ENCODE data around the gene TPH1. TPM values are rescaled to one million over a fixed set of nuclear protein-coding genes. Genes with fewer than 3 reads are reported as not detected.
"Not testable (repeated sequence)": the region's sequence is repeated elsewhere in the genome, so short reads cannot be mapped to it uniquely, and the experiment has no call there.

TPH1 gene
- total RNA-seq, 1 donor, result under 0.01 TPM

- Histone ChIP-seq H2AFZ (ENCODE audit: low read length) (no peak overlapping the region), H4K20me1 (ENCODE audit: insufficient read depth, low read length) (no peaks in the 10 kb centered on the region), H3K36me3 (ENCODE audit: insufficient read depth, low read length) (no peaks in the 10 kb centered on the region), H3K27ac (ENCODE audit: low read depth, low read length) (no peak overlapping the region), H3K9me3 (ENCODE audit: low read depth, low read length) (no peaks in the 10 kb centered on the region), H3K4me1 (ENCODE audit: insufficient read depth, low read length) (no peaks in the 10 kb centered on the region), H3K27me3 (ENCODE audit: insufficient read depth, low read length) (no peaks in the 10 kb centered on the region), H3K4me3 (ENCODE audit: insufficient read depth, low read length) (no peak overlapping the region), H3K79me2 (ENCODE audit: insufficient read depth, low read length) (no peaks in the 10 kb centered on the region), H3K4me2 (ENCODE audit: insufficient read depth, low read length) (no peak overlapping the region)
- DNase-seq (ENCODE audit: insufficient read length, low spot score, missing footprints), result no peak
- no peak for TF ChIP-seq CTCF (IDR thresholded peaks at IDR 0.05; ENCODE audit: extremely low read depth, low read depth, low read length)
Observed at GRCh38 chr11:18005376-18006129, 40.5 kb downstream of the TPH1 start.

- Histone ChIP-seq H3K27ac (ENCODE audit: low read depth, low read length) (no peak overlapping the region), H3K36me3 (ENCODE audit: insufficient read depth, low read length) (no peaks in the 10 kb centered on the region), H3K4me3 (ENCODE audit: insufficient read depth, low read length) (no peak overlapping the region), H4K20me1 (ENCODE audit: insufficient read depth, low read length) (no peaks in the 10 kb centered on the region), H3K4me2 (ENCODE audit: insufficient read depth, low read length) (no peak overlapping the region), H3K27me3 (ENCODE audit: insufficient read depth, low read length) (no peaks in the 10 kb centered on the region), H2AFZ (ENCODE audit: low read length) (no peak overlapping the region), H3K9me3 (ENCODE audit: low read depth, low read length) (no peaks in the 10 kb centered on the region), H3K79me2 (ENCODE audit: insufficient read depth, low read length) (no peaks in the 10 kb centered on the region), H3K4me1 (ENCODE audit: insufficient read depth, low read length) (no peaks in the 10 kb centered on the region)
- TF ChIP-seq CTCF (IDR thresholded peaks at IDR 0.05; ENCODE audit: extremely low read depth, low read depth, low read length), result no peak
- DNase-seq (ENCODE audit: insufficient read length, low spot score, missing footprints), result no peak
Observed at GRCh38 chr11:18001191-18001590, 44.9 kb downstream of the TPH1 start.

GRCh38 chr11:18000760-18001159 is 45.3 kb downstream of the TPH1 start:
- no peak for DNase-seq (ENCODE audit: insufficient read length, low spot score, missing footprints)
- no peak overlapping the region for H3K4me3 ChIP-seq (ENCODE audit: insufficient read depth, low read length)
- H4K20me1 ChIP-seq (ENCODE audit: insufficient read depth, low read length), result no peaks in the 10 kb centered on the region
- H2AFZ ChIP-seq (ENCODE audit: low read length), result no peak overlapping the region
- H3K4me1 ChIP-seq (ENCODE audit: insufficient read depth, low read length), result no peaks in the 10 kb centered on the region
- H3K27me3 ChIP-seq (ENCODE audit: insufficient read depth, low read length), result no peaks in the 10 kb centered on the region
- H3K4me2 ChIP-seq (ENCODE audit: insufficient read depth, low read length), result no peak overlapping the region
- TF ChIP-seq CTCF (IDR thresholded peaks at IDR 0.05; ENCODE audit: extremely low read depth, low read depth, low read length), result no peak
- no peaks in the 10 kb centered on the region for H3K36me3 ChIP-seq (ENCODE audit: insufficient read depth, low read length)
- H3K9me3 ChIP-seq (ENCODE audit: low read depth, low read length), result no peaks in the 10 kb centered on the region
- no peak overlapping the region for H3K27ac ChIP-seq (ENCODE audit: low read depth, low read length)
- H3K79me2 ChIP-seq (ENCODE audit: insufficient read depth, low read length), result no peaks in the 10 kb centered on the region

- not testable (repeated sequence) for H2AFZ ChIP-seq (ENCODE audit: low read length); H3K4me1 ChIP-seq (ENCODE audit: insufficient read depth, low read length); H3K27me3 ChIP-seq (ENCODE audit: insufficient read depth, low read length); H3K36me3 ChIP-seq (ENCODE audit: insufficient read depth, low read length); H3K4me2 ChIP-seq (ENCODE audit: insufficient read depth, low read length); H3K79me2 ChIP-seq (ENCODE audit: insufficient read depth, low read length); H3K9me3 ChIP-seq (ENCODE audit: low read depth, low read length); H4K20me1 ChIP-seq (ENCODE audit: insufficient read depth, low read length); DNase-seq (ENCODE audit: insufficient read length, low spot score, missing footprints); H3K27ac ChIP-seq (ENCODE audit: low read depth, low read length); H3K4me3 ChIP-seq (ENCODE audit: insufficient read depth, low read length)
Observed at GRCh38 chr11:18000128-18000527, 45.9 kb downstream of the TPH1 start.

Other genes with a start within 250 kb of the TPH1 start
- gene SERGEF, start 33.2 kb downstream of the TPH1 start, total RNA-seq, result 26.8 and 29.7 TPM in 2 replicates
- 15.6 and 18.3 TPM in 2 replicates for gene SAAL1, start 59.8 kb upstream of the TPH1 start, total RNA-seq
- gene MRGPRX3, start 86.3 kb upstream of the TPH1 start, total RNA-seq, result not detected in 2 replicates
- not detected in 2 replicates for gene MRGPRX4, start 126.6 kb upstream of the TPH1 start, total RNA-seq
- gene SAA4, start 190.5 kb upstream of the TPH1 start, total RNA-seq, result not detected in 2 replicates
- gene SAA2, start 202.4 kb upstream of the TPH1 start, total RNA-seq, result under 0.01 TPM in 1 of 2 replicates, not detected in the other
- not detected in 2 replicates for gene SAA1, start 220.0 kb upstream of the TPH1 start, total RNA-seq